ENCODE results near the gene MUSTN1.

The MUSTN1 gene

DNA sequence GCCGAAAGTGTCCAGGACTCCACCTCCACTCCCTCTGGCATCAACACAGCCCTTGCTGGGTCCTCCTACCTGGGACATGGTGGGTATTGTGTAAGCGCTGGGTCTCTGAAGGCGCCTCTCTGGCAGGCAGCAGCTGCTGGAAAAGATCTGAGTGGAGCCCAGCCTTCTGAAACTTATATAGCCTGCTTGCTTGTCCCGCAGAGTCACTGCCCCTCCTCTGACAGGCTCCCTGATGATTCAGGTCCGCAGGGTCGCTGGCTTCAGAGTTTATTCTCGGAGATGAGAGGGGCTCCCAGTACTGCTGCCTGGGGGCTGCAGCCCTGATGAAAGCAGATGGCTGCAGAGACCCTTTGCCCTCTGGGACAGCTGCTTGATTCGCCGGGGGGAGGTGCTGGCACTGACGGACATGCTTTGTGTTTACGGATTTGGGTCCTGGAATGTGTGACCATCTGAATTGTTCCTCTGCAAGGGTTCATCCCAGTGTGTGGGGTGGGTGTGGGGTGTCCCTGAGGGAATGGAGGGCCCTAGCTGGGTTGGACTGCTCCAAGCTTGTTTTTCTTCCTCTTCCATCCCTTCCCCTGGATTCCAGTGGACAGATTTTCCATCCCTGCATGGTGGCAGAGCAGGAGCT lies at the start of gene MUSTN1:
Gene MUSTN1, minus strand, starts transcription at position 149 of the 631 bp plus-strand sequence. Its CDS starts 71 bp downstream, at position 78.
- DNase-seq (ENCODE audit: low read depth), result no peak

DNA sequence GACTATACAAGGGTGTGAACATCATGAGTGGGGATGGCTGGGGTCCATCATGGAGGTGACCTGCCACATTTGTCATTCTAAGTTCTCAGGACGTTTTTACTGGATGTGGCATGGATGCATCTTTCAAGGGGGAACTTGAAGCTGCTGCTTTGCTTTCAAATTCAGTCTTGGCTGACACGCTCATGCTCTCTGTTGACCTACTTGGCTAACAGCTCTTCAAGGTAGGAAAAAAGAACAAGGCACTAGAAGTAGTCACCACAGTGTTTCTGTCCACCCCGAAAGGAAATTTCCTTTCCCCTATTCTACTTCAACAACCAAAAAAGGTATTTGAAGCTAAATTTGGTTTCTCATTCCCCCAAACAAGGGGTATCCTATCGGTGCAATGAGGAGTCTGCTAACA lies 47.6 kb upstream of the MUSTN1 start:
- no peak for DNase-seq (ENCODE audit: low read depth)

DNA sequence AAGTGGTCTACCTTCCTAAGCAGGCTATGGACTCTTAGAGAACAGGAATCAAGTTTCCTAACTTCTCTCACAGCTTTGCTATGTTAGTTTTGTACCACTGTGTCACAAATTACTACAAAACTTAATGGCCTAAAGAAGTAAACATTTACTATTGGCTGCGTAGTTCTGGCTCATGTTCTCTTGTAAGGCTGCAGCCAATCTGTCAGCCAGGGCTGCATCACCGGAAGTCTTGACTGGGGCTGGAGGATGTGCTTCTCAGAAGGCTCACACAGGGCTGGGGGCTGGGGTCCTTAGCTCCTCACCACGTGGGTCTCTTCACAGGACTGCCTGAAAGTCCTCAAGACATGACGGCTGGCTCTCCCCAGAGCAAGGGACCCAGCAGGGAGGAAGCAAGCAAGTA lies 47.1 kb upstream of the MUSTN1 start:
- DNase-seq (ENCODE audit: low read depth), result no peak

DNA sequence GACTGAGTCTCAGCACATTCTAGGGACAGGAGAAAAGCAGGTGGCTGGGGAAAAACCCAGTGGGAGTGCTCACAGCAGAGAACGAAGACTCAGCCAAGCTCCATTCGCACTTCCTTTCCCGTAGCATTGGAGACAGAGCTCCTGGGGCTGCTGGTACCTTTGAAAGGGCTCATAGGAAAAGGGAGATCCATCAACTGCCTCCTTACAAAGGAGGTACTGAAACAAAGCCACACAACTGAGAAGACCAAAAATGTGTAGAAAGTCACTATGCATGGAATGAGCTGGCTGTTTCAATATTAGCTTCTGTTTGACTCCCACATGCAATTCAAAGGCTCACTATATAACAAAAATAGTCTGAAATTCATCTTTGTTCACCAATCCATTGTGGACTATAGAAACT lies 45.7 kb upstream of the MUSTN1 start:
- no peak for DNase-seq (ENCODE audit: low read depth)

DNA sequence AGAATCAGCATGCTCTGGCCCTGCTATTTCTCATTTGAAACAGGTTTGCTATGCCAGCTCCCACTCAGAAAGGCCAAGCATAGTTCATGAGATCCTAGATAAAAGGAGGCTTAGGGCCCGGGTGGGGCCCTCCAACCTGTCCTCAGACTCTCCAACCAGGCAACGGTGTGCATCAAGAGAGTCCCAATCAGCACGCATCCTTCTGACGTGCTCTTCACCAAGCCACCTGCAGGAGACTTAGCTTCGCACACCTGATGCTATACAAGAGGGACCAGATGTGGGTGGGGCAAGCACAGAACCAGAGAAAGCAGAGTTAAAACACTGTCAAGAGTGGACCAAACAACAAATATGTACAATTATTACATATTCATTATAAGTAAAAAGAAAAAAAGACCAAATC lies 45.2 kb upstream of the MUSTN1 start:
- DNase-seq (ENCODE audit: low read depth), result no peak

DNA sequence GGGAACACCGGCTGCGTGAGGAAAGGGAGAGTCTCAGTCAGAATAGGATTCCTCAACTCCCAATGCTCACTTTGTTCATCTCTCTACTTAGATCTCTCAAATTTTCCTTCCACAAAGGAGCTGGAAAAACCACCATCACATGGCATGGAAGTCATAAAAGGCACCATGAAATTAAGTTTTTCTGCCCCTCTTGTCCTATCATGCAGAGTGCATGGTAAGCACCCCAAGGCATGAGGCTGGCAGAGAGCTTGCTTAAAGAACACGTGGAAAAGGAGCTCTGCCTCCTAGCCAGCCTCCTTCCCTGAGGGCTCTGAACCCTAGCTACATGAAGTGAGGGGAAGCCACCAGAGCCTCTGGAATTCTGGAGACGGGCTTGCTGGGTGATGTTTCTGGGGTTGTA lies 44.8 kb upstream of the MUSTN1 start:
- DNase-seq (ENCODE audit: low read depth), result no peak

DNA sequence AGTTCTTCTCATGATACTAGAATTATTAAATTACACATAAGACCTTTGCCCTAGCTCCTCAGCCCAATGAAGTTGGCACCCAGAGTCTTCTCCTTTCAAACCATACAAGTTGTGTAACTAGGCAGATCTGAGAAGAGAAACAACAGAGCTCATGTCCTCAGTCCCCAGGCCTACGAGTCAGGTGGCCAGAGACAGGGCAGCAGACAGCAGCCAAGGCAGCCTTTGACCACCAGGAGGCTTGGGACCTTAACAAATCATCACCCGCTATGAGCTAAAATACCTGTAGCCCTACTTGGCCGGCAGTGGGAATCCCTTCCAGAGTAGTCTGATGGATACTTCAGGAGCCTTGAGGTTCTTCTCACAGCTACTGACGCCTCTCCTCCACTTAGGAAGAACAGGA lies 44.3 kb upstream of the MUSTN1 start:
- DNase-seq (ENCODE audit: low read depth), result no peak

DNA sequence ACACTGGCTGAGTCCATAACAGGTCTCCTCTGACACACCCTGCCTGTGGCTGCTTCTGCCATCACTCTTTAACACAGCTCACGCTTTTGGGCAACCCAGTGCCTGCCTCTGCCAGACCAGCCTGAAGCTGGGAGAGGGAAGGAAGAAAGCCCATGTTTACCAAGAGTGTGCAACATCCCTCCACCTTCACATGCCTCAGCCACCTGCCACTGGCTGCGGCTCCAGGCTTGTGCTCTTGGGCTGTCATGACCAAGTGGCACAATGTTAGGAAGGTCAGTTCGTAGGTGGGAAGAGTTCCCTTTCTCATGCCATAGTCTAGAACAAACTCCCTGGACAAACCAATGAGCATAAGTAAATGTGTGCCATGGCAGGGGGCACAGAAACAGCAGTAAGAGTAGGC lies 42.3 kb upstream of the MUSTN1 start:
- no peak for DNase-seq (ENCODE audit: low read depth)

DNA sequence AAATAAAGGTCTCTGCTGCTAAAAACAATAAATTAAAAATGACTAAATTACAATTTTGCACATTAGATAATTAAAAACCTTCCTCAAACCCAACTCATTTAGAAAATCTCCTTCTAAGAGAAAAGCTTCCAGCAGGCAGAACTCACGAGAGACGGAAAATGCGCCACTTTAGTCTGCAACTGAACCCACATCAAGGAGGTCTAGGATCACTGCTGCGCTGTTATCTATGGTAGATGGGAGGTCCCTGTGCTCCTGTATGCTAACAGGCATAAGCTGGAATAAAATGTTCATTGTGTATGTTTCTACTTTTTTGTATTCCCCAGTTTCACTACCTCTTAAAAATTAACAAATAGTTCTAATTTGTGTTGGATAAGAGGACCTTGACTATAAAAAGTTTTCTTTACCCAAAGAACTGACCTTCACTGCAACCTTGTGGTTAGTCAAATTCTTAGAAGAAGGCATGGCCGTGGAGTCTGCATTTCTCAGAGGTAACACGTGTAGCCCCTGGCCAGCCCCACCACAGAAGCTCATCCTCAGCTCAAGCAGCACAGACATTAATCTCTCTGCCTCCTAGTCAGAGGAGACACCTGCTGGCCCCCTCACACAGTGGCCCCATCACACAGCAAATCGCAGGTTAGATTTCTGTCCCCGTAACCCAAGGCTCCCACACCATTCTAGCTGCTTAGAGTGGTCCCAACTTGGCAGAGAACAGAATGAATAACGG lies 40.2 kb upstream of the MUSTN1 start:
- no peak for DNase-seq (ENCODE audit: low read depth)

DNA sequence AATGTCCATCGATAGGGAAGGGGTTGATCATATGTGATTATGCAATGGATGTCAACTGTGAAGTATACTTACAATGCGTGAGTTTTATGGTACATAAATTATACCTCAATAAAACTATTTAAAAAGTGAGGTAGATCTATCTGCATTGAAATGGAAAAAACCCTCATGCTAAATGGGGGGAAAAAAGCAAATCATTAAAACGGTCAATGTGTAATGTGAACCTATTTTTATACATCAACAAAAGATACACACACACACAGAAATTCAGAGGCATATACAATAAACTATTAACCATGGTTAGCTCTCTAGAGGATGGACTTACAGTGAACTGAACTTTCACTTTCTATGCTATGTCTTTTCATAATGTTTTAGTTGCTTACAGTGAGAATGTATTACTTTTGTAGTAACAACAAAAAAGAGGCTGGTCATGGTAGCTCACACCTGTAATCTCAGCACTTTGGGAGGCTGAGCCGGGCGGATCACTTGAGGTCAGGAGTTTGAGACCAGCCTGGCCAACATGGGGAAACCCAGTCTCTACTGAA lies 39.4 kb upstream of the MUSTN1 start:
- DNase-seq (ENCODE audit: low read depth), result no peak

DNA sequence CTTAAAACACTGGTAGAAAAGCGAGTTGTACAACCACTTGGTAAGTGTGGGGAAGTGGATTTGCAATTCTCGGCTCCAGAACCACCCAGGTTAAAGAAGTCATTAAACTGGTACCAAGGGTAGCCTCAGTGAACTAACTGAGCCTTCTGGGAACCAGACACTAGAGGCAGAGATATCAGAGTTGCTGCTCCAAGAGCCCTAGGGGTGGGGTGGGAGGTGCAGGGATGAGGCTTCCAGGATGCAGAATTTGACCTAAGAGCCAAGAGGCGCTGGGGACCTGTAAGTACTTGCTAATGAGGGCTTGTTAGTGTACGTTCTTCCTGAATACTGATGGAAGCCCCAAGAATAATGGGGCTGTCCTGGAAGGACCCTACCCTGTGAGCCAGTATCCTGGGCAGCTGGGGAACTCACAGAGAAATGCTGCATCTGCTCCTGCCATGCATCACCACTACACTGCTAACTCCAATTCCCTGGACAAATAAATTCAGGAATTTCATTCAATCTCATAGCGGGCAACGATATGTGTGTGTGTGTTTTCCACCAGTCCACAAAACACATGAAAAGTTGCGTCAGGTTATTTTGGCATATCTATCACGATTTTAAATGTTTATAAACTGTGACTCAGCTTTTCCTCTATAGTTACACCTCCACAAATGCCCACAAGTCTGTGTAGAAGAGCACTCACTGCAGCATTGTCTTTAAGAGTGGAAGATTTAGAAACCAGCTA lies 38.8 kb upstream of the MUSTN1 start:
- DNase-seq (ENCODE audit: low read depth), result peak; percentile 83

DNA sequence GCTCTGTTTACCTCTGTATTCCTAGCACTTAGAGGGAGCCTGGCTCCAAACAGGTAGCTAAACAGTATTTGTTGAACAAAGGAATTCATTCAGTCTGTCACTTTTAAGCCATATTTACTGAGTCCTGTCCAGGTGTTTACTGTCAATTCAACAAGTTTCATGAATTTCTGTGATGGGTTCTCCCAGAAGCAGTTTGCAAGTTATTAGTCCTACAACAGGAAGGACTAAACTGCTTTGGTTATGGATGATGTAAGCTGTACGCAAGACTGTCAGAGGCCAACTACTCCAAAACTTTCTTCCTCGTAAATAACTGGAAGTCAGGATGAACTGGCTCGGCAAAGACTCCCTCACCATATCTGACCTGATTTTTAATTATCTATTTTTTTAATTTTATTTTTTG lies 37.4 kb upstream of the MUSTN1 start:
- no peak for DNase-seq (ENCODE audit: low read depth)

DNA sequence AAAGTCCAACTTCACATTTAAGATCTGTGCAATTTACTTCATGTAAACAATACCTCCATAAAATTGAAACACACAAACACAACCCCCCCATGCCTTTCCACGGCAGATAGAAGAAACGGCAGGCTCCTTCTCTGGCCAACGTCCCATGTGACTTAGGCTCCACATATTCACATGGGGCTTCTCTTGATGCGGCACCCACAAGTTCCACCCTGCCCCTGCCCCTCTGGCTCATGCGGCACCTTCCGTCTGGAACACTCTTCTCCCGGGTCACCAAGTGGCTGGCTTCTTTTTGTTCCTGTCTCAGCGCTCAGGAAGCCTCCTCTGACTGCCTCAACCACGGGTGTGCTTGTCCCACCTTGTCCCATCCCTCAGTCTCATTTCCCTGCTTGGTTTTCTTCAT lies 36.9 kb upstream of the MUSTN1 start:
- DNase-seq (ENCODE audit: low read depth), result no peak

DNA sequence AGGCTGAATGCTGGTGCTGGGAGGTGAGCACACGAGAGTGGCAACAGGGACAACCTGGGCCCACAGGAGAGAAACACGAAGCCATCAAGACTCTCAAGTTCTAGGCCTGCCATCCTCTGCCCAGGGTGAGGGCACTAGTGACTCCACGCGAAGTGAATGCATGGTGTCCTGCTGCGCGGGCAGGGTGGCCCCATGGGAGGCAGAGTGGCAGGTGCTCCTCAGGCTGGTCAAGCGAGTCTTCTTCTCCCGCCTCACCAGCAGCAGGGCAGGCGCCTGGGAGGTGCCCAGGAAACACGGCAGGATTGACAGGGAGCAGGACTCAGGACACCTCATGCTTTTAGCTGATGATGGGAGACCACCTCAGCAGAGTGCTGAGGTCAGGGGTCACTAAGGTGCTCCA lies 35.7 kb upstream of the MUSTN1 start:
- no peak for DNase-seq (ENCODE audit: low read depth)

DNA sequence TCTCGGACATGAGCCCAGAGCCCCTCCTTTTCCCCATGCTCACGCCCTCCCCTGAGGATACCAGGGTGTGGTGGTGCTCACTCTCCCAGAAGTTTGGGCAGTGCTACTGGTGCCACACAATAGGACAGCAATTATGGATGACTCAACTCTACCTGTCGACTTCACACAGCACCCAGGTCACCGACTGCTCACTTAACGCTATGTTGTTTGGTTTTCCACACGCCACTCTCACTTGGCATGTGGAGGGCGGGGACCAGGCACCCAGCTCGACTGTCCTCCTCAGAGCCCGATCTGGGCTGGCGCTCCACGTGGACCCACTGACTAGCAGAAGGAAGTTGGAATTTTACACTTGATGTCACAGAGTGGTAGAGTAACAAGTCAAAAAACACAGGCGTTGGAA lies 31.6 kb upstream of the MUSTN1 start:
- DNase-seq (ENCODE audit: low read depth), result no peak

DNA sequence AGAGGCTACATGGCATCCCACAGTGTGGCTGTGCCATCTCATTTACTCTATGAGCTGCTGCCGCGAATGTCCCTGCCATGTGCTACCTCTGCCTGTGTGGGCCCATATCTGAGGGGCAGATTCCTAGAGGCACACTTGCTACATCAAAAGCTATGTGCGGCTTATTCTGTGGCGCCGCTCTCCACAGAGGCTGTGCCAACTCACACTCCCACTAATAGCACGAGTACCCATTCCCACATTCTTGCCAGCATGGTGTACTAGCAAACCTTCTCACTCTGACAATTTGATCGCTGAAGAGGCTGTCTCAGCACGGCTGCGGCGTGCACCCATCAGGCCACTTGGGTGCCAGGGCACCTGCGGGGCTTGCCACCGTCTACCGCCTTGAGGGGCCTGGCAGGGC lies 31.2 kb upstream of the MUSTN1 start:
- DNase-seq (ENCODE audit: low read depth), result no peak

DNA sequence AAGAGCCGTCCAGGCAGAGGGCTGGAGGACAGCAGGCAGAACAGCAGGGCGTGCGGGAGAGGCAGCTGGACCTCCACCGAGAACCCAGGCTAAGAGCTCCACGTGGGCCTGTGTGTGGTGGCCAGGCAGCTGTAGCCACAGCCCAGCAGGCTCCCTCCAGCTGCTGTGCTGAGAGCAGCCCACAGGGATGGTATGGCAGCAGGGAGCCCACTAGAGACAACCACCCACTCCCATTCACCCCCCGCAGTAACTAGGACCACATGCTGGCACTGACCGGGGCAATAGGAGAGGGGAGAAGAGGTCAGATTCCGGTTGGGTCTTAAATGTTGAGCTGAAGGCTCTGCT lies 25.6 kb upstream of the MUSTN1 start:
- DNase-seq (ENCODE audit: low read depth), result no peak

DNA sequence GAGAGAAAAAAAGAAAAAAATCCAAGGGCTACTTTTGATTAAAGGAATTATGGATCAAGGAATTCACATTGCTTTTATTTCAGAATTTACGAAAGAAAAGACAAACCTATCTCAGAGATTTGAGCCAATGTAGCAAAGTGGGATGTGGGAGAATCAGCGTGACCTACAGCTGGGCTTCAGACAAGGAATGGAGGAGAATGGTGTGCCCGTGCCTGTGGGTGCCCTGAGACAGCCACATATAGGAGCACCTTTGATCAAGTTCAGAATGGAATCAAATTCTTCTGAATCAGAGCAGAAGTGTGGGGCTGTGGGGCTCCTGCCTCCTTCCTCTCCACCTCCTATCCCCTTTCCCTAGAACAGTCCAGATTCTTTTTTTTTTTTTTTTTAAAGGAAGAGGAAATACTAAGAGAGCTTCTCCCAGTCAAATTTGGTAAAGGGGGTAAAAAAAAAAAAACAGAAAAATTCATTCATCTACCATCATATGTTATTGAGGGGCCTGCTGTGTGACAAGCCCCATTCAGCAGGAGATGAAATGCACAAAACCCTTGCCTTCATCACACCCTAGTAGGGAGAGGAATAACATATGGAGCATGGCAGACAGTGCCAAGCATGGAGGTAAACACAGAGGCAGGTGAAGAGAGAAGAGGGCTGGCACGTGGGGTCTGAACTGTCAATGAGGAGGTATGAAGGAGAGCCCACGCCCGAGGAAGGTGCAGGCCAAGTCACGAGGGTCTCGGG lies 25.0 kb upstream of the MUSTN1 start:
- DNase-seq (ENCODE audit: low read depth), result no peak

DNA sequence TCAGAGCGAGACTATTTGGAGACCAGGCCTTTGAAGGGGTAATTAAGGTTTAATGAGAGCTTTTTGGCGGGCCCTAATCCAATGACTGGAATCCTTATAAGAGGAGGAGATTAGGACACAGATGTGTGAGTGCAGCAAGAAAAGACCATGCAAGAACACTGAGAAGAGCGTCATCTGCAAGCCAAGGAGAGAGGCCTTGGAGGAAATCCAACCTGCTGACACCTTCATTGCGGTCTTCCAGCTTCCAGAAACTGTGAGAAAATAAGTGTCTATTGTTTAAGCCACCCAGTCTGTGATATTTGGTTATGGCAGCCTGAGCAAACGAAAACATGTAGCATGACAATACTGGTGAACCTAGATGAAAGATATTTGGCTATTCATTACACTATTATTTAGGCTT lies 23.0 kb upstream of the MUSTN1 start:
- no peak for DNase-seq (ENCODE audit: low read depth)

DNA sequence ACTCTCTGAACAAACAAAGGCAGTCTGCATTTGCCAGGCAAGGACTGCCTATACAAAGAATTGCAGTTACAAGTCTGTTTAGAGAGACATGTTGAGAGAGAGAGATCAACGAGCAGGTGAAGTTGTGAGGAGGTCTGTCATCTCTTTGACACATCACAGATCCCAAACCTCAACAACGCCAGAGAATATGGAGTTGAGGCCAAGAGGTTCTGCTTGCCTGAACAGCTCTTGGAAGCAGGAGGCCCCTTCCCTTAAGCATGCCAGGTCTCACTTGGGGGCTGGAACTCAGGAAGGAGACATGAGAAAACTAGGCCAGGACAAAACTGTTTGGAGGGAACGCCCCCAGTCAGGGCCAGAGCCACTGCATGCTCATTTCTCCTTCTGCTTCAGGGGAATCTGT lies 22.3 kb upstream of the MUSTN1 start:
- DNase-seq (ENCODE audit: low read depth), result no peak

DNA sequence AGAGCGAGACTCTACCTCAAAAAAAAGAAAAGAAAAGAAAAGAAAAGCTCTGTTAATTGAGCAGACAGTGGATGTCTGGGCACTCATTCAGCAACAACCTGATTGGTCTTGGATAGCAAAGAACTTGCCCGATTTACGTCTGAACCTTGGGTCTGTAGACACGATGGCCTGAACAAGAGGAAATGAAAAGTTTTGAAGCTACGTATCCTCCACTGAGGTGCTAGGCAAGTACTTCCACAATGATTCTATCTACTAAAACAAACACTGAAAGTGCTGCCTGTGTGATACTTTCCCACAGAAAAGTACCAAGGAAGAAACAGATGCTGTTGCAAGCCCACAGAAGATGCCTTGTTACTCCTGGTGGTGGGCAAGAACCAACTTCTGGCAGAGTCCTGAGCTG lies 21.8 kb upstream of the MUSTN1 start:
- DNase-seq (ENCODE audit: low read depth), result no peak

DNA sequence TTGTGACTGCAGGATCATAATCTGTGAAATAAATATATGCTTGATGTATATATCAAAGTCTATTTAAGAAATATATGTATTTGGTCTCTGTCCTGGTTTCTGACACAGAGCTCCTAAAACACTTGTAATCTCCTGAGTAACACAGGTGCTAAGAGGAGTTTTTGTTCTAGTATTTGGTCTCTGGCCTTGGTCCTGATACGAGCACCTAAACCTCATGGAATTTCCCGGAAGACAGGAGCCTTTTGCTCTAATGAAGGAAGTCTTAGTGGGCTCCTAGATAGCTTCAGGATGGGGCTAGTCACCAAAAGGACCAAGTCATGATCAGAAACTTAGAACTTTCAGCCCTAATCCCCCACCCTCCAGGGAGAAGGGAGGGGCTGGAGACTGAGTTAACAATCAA lies 19.2 kb upstream of the MUSTN1 start:
- DNase-seq (ENCODE audit: low read depth), result no peak

DNA sequence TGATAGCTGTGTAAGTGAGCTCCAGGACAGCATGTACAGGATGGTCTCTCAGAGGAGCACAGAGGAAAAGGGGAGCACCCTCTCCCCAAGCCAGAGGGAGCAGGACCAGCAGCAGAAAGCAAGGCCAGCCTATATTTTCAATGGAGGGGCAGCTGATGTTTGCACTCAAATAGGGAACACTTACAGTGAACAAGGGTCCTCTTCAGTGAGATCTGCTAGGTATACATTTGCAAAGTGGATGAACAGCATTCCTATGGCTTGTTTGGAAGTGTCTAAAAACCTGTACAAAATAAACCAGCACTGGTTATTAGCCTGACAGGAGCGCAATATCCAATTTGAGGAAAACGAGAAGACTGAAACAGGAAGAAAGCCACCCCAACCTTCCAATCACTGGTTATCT lies 17.6 kb upstream of the MUSTN1 start:
- no peak for DNase-seq (ENCODE audit: low read depth)
